HG03045 (cell line): ENCODE data around the gene CENPP.

ENCODE experiments used
- ATAC-seq: cut with Tn5 transposase; IDR thresholded peaks from one replicate; pipeline ENCODE4 v1.9.1; 2021; ENCODE audit warnings: mild to moderate bottlenecking, moderate library complexity; ENCODE audit not compliant: unreplicated experiment

The CENPP gene

DNA sequence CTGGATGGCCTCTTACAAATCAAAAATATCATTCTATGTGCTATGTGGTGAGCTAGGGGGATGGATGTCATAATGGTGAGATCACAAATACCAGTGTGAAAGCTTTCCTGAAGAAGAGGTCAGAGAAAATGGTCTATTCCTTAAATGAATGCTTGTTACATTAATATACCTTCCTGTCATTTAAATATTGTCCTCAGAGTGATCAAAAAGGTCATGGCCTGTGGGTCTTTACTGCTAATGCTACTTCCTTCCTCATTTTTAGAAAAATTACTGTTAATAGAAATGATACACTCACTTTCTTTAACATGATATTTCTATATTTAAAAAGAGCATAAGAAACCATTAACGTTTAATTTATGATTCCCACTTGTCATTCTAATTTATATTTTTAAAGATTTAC is 88.8 kb downstream of the CENPP start:
- ATAC-seq: no peak

DNA sequence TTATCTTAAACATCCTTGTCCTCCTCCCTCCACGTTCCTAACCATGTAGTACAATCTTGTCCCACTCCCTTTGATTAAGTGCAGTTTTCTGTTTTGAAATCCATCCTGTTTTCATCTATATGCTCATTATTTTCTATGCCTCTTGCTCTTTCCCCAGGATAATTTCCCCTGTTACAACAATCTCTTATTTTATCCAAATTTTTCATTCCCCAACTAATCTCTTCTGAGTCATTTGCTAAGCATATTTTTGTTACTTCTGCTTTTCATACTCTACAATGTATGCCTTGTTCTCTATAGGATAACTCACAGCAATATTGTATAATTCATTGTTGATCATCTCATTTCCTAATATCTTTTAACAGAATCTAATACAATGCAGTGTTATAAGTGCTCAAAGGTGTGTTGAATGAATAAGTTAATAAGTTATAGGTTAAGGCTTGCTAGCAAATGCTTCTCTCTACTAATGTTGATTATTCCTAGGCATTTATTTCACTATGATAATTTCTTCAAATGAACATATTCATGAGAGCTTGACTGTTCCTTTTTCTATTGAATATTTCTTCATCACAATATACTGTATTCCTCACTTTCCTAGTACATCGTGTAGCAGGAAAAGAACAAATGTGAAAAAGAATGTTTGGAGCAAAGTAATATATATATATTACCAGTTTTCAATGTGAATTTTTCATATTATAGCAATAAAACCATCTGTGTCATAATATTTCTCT is 97.0 kb downstream of the CENPP start:
- no peak for ATAC-seq

DNA sequence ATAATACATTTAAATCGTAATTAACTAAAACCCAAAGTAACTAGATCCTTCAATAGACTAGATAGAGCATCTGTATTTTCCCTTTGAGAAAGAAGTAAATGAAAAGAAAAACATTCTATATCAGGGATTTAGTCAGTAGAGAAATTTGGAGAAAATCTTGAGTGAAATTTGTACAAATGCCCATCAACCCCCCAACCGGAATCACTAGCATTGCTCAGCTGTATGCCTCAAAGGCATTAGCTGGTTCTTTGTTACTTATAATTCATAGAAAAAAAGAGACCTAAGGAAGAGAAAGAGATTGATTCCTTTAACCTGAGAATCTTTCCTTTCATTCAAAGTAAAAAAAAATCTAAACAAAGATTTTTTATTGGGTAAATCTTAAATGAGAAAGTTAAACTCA is 97.9 kb downstream of the CENPP start:
- no peak for ATAC-seq

DNA sequence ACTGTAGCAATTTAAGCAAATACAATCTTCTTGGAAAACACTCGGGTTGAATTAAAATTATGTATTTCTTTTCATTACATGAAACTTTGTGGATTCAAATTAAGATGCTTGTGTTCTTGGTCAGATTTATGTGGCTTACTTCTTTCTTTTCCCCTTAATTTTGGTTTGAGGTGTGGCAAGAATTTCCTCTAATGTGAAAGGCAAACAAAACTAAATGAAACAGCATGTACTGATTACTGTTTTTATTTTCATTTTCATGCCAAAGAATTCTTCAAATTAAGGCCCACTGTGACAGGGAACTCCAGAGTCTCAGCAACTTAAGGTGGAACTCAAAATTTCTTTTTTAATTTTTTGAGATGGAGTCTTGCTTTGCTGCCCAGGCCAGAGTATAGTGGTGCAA is 98.6 kb downstream of the CENPP start, which contains the start of gene OMD:
Gene OMD, minus strand, starts transcription at position 132 of the 400 bp plus-strand sequence. CDS start 6,913 bp downstream, outside the sequence.
- no peak for ATAC-seq

DNA sequence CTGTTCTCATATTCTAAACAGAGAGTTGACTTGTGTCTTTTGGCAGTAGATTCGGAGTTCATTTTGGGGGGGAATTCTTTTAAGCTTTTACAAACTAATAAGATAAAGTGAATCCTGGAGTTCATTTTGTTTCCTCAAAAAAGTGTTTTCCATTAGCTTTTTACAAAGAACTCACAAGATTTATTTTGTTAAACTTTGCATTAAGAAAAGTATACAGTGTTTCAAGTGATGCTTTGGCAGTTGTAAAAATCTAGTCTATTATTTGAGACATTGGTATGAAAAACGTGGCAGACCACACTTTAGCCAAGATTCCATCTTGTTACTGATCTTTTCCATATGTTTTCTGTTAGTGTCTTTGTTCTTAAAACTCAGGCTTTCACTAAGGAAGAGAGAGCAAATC is 99.7 kb downstream of the CENPP start:
- no peak for ATAC-seq

DNA sequence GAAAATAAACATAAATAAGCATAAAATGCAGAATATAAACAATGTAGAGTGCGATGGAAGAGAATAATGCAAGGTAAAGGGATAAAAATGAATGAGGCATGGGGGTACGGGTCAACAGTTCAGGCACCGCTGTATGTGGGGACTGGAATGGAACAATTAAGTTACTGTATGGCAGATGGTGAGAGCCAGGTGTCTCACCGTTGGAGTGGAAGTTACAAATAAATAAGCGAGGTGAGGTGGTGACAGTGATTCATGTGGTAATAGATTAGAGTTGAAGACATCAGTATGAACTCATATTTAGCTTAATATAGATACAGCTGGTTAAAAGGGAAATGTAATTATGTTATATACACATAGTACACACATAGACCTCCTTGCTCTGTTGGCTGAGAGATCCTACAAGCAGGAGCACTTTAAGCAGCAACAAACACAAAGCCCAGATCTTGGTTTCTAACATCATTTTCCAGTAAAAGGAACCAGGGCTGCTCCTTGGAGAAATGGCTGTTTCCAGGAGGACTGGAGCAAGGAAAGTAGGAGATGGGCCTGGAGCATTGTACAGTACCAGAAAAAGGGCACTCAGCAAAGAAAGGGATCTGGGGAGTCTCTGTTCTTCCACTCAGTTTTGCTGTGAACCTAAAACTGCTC is 100.9 kb downstream of the CENPP start:
- ATAC-seq: no peak

DNA sequence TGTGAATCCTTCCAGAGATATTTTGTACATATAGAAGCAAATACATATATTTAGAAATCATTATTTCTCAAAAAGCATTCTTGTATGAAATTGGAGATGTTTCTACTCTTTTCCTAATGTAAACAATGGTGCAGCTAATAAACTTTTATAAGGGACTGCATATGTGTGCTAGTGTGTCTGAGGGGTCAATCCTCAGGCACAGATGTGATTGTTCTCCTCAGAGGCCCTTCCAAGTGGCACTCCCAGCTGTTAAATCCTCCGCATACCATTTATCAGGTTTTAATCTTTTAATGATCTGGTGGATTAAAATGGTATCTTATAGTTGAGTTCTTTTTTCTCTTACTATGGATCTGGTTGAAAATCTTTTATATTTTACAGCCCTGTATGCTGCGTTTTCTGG is 104.1 kb downstream of the CENPP start:
- no peak for ATAC-seq

DNA sequence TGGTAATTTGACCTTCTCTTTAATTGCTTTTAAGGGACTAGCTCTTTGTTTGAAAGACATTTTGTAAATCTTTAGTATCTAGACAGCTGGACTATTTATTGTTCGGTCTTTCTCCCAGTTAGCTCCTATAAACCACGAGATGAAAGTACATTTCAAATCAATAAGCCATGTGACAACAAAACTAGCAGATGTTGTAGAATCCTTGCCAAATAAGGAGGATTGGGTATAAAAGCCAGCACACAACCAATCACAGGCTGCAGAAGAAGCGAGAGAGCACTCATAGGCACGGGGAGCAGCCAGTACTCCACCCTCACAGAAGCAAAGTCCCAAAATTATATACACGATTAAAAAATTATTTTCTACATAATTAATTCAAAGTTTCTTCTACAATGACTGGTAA is 106.6 kb downstream of the CENPP start:
- ATAC-seq: no peak

DNA sequence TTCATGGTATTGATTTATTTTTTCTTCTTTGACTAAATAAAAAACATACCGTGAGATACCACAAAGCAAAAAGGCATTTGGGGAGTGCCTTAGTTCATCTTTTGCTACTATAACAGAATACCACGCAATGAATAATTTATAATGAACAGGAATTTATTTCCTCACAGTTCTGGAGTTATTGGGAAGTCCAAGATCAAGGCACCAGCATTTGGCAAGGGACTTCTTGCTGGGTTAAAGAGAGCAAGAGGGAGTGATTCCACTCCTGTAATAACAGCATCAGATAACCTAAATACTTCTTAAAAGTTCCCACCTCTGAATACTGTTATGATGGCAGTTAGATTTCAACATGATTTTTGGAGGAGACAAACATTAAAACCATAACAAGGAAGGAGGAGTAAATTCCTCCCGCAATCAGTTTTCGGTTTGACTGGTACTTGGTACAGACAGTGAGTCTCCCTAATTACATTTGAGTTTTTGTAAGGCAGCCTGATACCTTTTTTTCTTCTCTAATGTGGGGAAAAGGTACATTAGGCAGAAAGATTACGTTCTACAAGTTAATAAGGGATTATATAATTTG is 107.3 kb downstream of the CENPP start:
- no peak for ATAC-seq

DNA sequence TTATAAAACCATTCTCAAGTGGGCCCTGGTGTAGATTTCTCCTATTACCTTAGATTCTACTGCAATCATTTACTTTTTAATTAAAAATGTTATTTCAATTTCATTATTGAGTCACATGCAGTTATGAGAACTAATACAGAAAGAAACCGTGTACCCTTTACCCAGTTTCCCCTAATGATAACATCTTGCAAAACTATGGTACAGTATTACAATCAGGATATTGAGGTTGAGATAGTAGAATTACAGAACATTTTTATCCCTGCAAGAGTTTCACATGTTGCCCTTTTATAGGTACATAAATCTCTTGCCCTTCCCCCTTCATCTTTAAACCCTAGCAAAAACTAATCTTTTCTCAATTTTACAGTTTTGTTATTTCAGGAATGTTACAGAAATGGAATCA is 109.5 kb downstream of the CENPP start:
- ATAC-seq: no peak

DNA sequence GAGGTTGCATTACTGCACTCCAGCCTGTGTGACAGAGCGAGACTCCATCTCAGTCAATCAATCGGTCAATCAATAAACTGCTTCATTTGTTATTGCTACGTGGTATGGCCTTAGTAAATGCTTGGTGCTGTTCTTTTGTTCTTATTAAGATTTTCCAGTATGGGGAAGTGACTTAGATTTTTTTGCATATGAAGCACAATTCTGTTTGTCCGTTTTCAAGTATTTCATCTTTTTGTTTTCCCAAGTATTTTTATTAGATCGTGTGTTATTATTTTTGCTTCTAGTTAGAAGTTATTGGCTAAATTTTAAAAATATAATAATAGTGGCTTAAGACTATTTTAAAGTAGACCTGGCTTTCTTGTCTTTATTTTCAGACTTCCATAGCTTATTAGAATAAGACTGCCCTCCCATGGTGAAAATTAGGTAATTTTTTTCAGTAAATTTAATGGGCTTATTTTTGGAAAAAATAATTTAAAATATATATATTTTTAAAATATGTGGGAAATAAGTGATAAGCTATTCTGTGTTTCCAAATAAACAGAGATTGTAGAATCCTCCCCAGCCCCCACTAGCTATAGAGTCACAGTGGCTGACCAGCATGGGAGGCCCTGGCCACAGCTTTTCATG is 113.3 kb downstream of the CENPP start:
- ATAC-seq: no peak

DNA sequence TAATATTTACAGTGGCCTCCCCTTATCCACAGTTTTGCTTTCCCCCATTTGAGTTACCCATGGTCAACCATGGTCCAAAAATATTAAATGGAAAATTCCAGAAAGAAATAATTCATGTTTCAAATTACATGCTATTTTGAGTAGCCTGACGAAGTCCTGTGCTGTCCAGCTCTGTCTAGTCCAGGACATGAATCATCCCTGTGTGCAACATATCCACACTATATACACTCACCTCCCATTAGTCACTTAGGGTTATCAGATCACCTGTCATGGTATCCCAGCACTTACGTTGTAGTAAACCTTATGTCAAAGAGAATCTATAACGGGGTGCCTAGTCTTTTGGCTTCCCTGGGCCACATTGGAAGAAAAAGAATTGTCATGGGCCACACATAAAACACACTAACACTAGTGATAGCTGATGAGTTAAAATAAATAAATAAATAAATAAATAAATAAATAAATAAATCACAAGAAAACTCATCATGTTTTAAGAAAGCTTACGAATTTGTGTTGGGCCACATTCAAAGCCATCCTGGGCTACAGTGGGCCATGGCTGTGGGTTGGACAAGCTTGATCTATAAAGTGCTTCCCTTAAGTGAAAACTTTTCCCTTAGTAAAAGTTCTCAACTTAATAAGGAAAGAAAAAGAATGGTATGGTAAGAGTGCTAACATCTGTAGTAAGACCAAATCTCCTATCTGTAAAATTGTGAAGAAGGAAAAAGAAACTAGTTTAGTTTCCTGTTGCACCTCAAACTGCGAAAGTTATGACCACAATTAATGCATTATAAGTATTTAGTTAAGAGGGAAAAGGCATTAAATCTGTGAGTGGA is 114.4 kb downstream of the CENPP start:
- ATAC-seq: no peak

DNA sequence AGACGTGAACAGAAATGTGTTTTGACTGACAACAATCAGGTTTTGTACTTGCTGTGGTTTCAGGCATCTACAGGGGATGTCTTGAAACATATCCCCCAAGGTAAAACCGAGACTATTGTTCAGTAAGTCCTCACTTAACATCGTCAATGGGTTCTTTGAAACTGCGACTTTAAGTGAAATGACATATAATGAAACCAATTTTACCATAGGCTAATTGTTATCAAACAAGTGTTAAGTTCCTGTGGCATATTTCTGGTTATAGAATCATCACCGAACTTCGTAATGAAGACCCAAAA is 114.9 kb downstream of the CENPP start:
- ATAC-seq: no peak

DNA sequence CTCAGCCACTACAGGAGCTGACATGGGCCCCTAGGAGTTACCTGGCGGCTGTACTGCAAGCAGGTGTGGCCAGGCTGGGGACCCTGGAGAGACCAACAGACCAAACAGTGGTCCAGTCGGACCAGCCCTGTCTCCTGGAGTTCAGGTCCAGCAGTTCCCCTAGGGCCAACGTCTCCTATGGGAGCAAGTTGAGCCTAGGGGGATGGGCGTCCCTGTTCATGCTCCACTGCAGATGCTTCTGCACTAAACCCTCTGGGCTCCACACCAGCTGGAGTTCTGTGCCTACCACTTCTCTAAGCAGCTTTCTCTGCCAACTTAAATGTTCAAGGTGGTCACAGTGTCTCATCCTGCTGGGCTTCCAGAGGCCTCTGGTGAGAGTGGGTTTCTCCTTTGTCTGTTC is 119.1 kb downstream of the CENPP start:
- no peak for ATAC-seq

DNA sequence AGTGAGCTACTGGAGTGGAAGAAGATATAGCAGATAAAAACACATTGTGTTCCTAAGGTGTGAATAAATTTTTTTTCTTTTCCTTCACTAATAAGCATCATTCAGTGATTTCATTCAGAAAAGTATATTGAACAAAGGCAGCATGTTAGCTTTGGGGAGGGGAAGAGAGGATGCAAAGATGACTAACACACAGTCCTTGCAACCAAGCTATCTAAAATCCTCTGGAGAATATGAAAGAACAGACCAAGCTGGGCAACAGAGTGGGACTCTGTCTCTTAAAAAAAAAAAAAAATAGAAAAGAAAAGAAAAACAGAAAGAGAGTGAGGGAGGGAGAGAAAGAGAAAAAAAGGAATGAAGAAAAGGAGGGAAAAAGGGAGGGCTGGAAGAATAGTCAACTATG is 120.8 kb downstream of the CENPP start:
- ATAC-seq: no peak

DNA sequence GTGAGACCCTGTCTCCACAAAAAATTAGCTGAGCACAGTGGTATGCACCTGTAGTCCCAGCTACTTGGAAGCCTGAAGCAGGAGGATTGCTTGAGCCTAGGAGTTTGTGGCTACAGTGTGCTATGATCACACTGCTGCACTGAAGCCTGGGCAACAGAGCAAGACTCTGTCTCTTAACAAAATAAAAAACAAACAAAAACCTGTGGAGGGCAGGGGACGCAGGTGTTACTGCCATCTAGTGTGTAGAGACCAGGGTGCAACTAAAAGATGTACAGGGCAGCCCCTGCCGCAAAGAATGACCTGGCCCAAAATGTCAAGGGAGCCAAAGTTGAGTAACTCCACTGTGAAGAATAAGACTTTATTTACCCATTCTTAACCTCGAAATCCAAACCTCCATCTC is 129.5 kb downstream of the CENPP start:
- no peak for ATAC-seq

DNA sequence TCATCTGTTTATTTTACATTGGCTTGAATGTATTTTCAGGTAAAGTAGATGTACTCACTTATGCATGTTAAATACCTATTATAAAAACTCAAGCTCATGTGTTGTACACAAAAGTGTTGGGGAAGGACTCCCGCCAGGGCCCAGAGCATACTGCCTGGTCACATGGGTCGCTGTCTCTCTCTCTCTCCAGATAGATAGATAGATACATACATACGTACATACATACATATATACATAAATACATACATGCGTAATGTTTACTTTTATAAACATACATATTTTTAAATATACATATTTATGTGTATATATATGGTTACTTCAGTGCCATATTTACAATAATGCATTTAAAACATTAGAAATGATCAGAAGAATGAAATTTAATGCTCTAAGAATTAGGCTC is 131.8 kb downstream of the CENPP start:
- ATAC-seq: no peak

DNA sequence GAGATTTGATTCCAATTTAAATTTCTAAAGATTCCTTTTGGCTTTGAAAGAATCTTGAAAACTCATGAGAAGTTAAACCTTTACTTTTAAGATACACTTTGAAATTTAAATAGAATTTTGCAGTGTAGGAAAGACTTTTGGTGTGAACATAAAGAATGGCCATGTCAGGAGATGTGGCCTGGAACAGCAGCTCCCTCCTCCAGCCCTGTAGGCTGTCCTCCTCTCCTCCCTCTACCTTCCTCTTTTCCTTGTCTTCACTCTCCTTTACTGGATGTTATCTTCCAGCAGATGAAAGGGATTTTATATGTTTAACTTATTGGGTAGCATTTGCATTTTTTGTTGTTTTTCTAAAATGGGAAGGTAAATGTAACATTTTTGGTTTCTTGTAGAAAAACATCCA is 137.6 kb downstream of the CENPP start:
- no peak for ATAC-seq

DNA sequence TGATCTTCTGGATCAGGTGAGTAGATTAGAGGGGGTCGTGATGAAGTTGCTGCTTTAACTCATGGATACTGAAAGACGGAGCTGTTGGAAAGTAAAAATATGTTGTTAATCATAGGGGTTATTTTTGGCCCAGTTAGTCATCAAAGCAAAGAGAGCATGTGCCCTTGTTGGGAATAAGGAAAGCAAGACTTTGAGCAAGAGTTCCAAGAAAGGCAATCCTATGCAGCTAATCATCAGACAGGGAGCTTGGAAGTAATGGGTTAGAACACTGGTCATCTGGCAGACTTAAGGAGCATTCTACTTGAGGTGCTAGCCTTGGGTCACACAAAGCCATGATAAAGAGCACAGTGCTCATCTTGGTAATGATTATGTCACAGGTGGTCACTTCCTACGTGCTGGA is 138.2 kb downstream of the CENPP start:
- no peak for ATAC-seq

DNA sequence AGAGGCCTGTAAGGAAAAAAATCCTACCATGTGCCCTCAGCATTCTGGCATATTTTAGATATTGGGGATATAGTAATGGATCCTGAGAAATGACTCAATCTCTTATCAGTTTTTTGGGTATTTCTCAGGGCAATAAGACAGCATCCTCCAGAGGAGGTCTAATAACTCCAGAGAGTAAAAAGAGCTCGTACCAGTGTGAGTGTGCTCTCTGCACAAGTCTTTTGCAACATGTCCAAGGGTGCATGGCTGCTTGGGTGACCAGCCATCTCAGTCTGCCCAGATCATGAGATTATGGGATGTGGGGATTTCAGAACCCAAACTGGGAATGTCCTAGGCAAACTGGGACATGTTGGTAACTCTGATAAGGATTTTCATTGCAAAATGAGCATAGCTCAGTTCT is 141.3 kb downstream of the CENPP start:
- no peak for ATAC-seq

DNA sequence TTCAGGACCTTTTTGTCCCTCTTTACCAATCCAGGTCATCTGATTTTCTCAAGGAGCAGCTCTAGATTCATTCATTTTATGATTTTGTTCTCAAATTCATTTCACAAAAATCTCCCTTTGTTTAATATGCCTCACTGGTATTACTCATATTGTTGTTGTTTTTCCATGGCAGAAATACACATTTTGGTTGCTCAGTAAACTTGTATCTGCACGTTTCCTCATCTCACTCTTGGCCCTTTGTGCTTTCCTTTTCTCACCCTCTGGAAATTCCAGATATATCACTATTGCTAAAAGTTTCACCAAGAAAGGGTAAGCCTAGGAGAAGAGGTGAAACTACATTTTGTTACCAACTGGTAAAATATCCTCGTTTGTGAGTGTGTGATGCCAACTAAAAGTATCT is 141.8 kb downstream of the CENPP start:
- ATAC-seq: no peak
